ENCODE measurements around the gene SCN1A. TPM values are rescaled to one million over a fixed set of nuclear protein-coding genes. Genes with fewer than 3 reads are reported as not detected.

SCN1A gene
- total and polyA plus RNA-seq, 2 of the 4 experiments (the other 2 are of a cell fraction): under 0.01 TPM; not detected in 1

DNA sequence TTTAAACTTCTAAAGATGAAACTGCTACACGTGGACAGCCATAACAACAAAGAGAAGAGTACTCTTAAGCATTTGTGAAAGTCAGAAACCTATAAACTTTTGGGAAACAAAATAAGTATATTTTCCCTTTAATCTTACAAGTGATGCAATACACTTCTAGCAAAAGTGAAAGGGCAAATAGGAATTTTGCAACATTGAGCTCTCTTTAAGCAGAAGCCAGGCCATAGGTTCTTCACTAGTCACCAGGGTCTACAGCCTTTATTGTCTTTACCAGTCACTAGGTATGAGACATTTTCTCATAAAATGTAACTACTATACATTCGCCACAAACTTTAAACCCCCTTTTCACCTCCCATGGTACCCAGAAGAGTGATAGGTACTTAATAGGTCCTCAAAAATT lies 37.5 kb downstream of the SCN1A start:
- intact Hi-C loops (cut with micrococcal nuclease) (no loop called here), in situ Hi-C loops (cut with MboI; ENCODE audit: low sequenced_read_pairs) (no loop called here), dilution Hi-C loops (cut with HindIII; ENCODE audit: low sequenced_read_pairs, unreplicated experiment) (no loop called here)
- BruUV-seq (replicated peaks): no TSS peak
- Histone ChIP-seq H3K14ac (replicated peaks; ENCODE audit: low read depth, low read length) (no peak overlapping the region), H2AK5ac (ENCODE audit: low read depth, low read length) (no peak overlapping the region), H2BK15ac (ENCODE audit: low read depth, low read length) (no peak overlapping the region), H2AFZ (replicated peaks; ENCODE audit: low read length, poor library complexity) (no peak overlapping the region), H3K18ac (ENCODE audit: low read depth, low read length) (no peak overlapping the region), H3K4me1 (ENCODE audit: control insufficient read depth, insufficient read depth, low read length) (peaks cover 3% of the 10 kb centered on the region), H2BK5ac (ENCODE audit: low read depth, low read length, poor library complexity, severe bottlenecking) (no peak overlapping the region), H4K8ac (ENCODE audit: low read depth in 2 of 2, low read length in 2 of 2) (no peak overlapping the region), H2BK120ac (ENCODE audit: low read depth, low read length) (no peak overlapping the region), H3K9me3 (ENCODE audit: control insufficient read depth, insufficient read depth, low read length) (no peaks in the 10 kb centered on the region), H3K56ac (ENCODE audit: extremely low read depth, insufficient read depth, low read length) (no peak overlapping the region), H3K4ac (ENCODE audit: low read depth, low read length) (no peak overlapping the region), H2AK9ac (replicated peaks; ENCODE audit: low read depth, low read length, poor library complexity) (no peak overlapping the region), H3K9ac (ENCODE audit: low read depth, low read length) (no peak overlapping the region), H3K4me3 (ENCODE audit: insufficient read depth, low read depth, low read length) (no peak overlapping the region), H3K27me3 (ENCODE audit: control insufficient read depth, insufficient read depth, low read length) (no peaks in the 10 kb centered on the region), H3K23ac (ENCODE audit: low read depth, low read length) (no peak overlapping the region), H4K20me1 (ENCODE audit: insufficient read depth, low read length) (no peaks in the 10 kb centered on the region), H3K4me2 (ENCODE audit: low read depth, low read length) (no peak overlapping the region), H3K79me1 (ENCODE audit: low read depth in 1 of 2, low read length in 2 of 2) (no peaks in the 10 kb centered on the region), H3K36me3 (ENCODE audit: control insufficient read depth, insufficient read depth, low read length) (no peaks in the 10 kb centered on the region), H4K91ac (ENCODE audit: insufficient read depth, low read depth, low read length) (no peak overlapping the region), H3K27ac (ENCODE audit: insufficient read depth, low read length) (no peak overlapping the region), H2BK20ac (ENCODE audit: low read depth, low read length) (no peak overlapping the region), H4K5ac (ENCODE audit: low read depth, low read length) (no peak overlapping the region), H3K9me1 (ENCODE audit: insufficient read depth, low read length) (no peaks in the 10 kb centered on the region)
- ChIA-PET POLR2A (ENCODE audit: unreplicated experiment) (no interaction called here), CTCF (interaction anchor here (1.6 kb wide), 1 partner anchor 17 kb away, joined by 5 read pairs; no protein-coding TSS in a partner anchor)
- WGBS, 2 experiments (ENCODE audit: extremely low coverage in 2 of 2, insufficient read length in 1 of 2): no CpG with 5 or more reads among the region's 2 CpGs
- peak; percentile 48 for DNase-seq
- TF ChIP-seq, protein P1, sequence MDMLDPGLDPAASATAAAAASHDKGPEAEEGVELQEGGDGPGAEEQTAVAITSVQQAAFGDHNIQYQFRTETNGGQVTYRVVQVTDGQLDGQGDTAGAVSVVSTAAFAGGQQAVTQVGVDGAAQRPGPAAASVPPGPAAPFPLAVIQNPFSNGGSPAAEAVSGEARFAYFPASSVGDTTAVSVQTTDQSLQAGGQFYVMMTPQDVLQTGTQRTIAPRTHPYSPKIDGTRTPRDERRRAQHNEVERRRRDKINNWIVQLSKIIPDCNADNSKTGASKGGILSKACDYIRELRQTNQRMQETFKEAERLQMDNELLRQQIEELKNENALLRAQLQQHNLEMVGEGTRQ (IDR thresholded peaks at IDR 0.05; ENCODE audit: low read depth, low read length): no peak
- peak; percentile 87 for TF ChIP-seq CEBPB (IDR thresholded peaks at IDR 0.05; ENCODE audit: low read depth, low read length)
- 0 out of 2 replicates have a peak, but pooled peaks have one; percentile 15 for ATAC-seq (ENCODE audit: low read depth)
